ENCODE measurements around the gene S100PBP. TPM values are rescaled to one million over a fixed set of nuclear protein-coding genes. Genes with fewer than 3 reads are reported as not detected.
"Not testable (repeated sequence)": the region's sequence is repeated elsewhere in the genome, so short reads cannot be mapped to it uniquely, and the experiment has no call there.

Gene S100PBP
- polyA plus RNA-seq, 3 donors = 6.6 to 17.4 (median 7.1) TPM

- Histone ChIP-seq H3K36me3 (replicated peaks in 1 of 2; ENCODE audit: control insufficient read depth in 1 of 2, insufficient read depth in 2 of 2, low read length in 2 of 2) (peaks cover 57 to 84% of the 10 kb centered on the region in 2 donors), H3K27me3 (ENCODE audit: control insufficient read depth in 2 of 2, insufficient read depth in 2 of 2, low read length in 2 of 2) (no peaks in the 10 kb centered on the region), H3K4me2 (replicated peaks; ENCODE audit: extremely low read depth, low read length, poor library complexity, severe bottlenecking) (no peak overlapping the region), H3K27ac (ENCODE audit: low read depth in 1 of 2, low read length in 2 of 2) (no peak overlapping the region), H3K9ac (ENCODE audit: insufficient read depth, low read length, poor library complexity, severe bottlenecking) (no peak overlapping the region), H3K79me2 (ENCODE audit: insufficient read depth, low read length) (no peaks in the 10 kb centered on the region), H3K9me3 (replicated peaks in 1 of 2; ENCODE audit: control insufficient read depth in 1 of 2, insufficient read depth in 1 of 2, low read length in 2 of 2) (no peaks in the 10 kb centered on the region), H3K4me3 (replicated peaks in 1 of 3; ENCODE audit: low read depth in 2 of 3, low read length in 3 of 3) (no peak overlapping the region), H2AFZ (ENCODE audit: insufficient read depth, low read depth, low read length, poor library complexity, severe bottlenecking) (no peak overlapping the region), H4K20me1 (ENCODE audit: insufficient read depth, low read length) (no peaks in the 10 kb centered on the region), H3K4me1 (ENCODE audit: control insufficient read depth in 1 of 2, insufficient read depth in 2 of 2, low read length in 2 of 2) (no peaks in the 10 kb centered on the region)
- no peaks in the 10 kb centered on the region for H3K27me3 Mint-ChIP-seq (ENCODE audit: low read depth in 3 of 3)
- H3K4me1 Mint-ChIP-seq = no peaks in the 10 kb centered on the region
- H3K9me3 Mint-ChIP-seq = no peaks in the 10 kb centered on the region
- no peak overlapping the region for H3K4me3 Mint-ChIP-seq
- intact Hi-C loops (cut with micrococcal nuclease) = no loop called here
- H3K27ac Mint-ChIP-seq = peak overlapping the region in 3 of 7 donors; percentile 21 to 28 (median 22)
- no peak for TF ChIP-seq CTCF (IDR thresholded peaks at IDR 0.05)
- WGBS (ENCODE audit: insufficient coverage) = 92% methylated on average over 2 of the region's 8 CpGs
- DNase-seq = no peak
- H3K36me3 Mint-ChIP-seq = peaks cover 46 to 81% of the 10 kb centered on the region in 2 donors
These were observed 18.6 kb upstream of the S100PBP start for GRCh38 chr1:32798679-32799416.

- Histone ChIP-seq H3K9ac (ENCODE audit: insufficient read depth, low read length, poor library complexity, severe bottlenecking) (no peak overlapping the region), H3K27ac (ENCODE audit: low read depth in 1 of 2, low read length in 2 of 2) (no peak overlapping the region), H3K9me3 (replicated peaks in 1 of 2; ENCODE audit: control insufficient read depth in 1 of 2, insufficient read depth in 1 of 2, low read length in 2 of 2) (no peaks in the 10 kb centered on the region), H4K20me1 (ENCODE audit: insufficient read depth, low read length) (no peaks in the 10 kb centered on the region), H2AFZ (ENCODE audit: insufficient read depth, low read depth, low read length, poor library complexity, severe bottlenecking) (no peak overlapping the region), H3K79me2 (ENCODE audit: insufficient read depth, low read length) (no peaks in the 10 kb centered on the region), H3K4me3 (replicated peaks in 1 of 3; ENCODE audit: low read depth in 2 of 3, low read length in 3 of 3) (no peak overlapping the region), H3K36me3 (replicated peaks in 1 of 2; ENCODE audit: control insufficient read depth in 1 of 2, insufficient read depth in 2 of 2, low read length in 2 of 2) (peaks cover 57 to 79% of the 10 kb centered on the region in 2 donors), H3K4me1 (ENCODE audit: control insufficient read depth in 1 of 2, insufficient read depth in 2 of 2, low read length in 2 of 2) (no peaks in the 10 kb centered on the region), H3K27me3 (ENCODE audit: control insufficient read depth in 2 of 2, insufficient read depth in 2 of 2, low read length in 2 of 2) (no peaks in the 10 kb centered on the region), H3K4me2 (replicated peaks; ENCODE audit: extremely low read depth, low read length, poor library complexity, severe bottlenecking) (no peak overlapping the region)
- Mint-ChIP-seq H3K4me1 (no peaks in the 10 kb centered on the region), H3K9me3 (peaks cover 0 to 3% (median 1%) of the 10 kb centered on the region in 7 donors), H3K36me3 (peaks cover 56 to 85% of the 10 kb centered on the region in 2 donors), H3K27ac (no peak overlapping the region), H3K27me3 (ENCODE audit: low read depth in 3 of 3) (peaks cover 0 to 2% (median 0%) of the 10 kb centered on the region in 3 donors), H3K4me3 (no peak overlapping the region)
- no peak for TF ChIP-seq CTCF (IDR thresholded peaks at IDR 0.05)
- 100% methylated on average over 2 of the region's 9 CpGs for WGBS (ENCODE audit: insufficient coverage)
- intact Hi-C loops (cut with micrococcal nuclease) = no loop called here
- DNase-seq = no peak
These were observed 16.2 kb upstream of the S100PBP start for GRCh38 chr1:32801096-32801715.

GRCh38 chr1:32804460-32804859 lies 13.0 kb upstream of the S100PBP start:
- H3K4me1 ChIP-seq (ENCODE audit: control insufficient read depth in 1 of 2, insufficient read depth in 2 of 2, low read length in 2 of 2); H3K27me3 Mint-ChIP-seq (ENCODE audit: low read depth in 3 of 3); H3K27me3 ChIP-seq (ENCODE audit: control insufficient read depth in 2 of 2, insufficient read depth in 2 of 2, low read length in 2 of 2); H3K4me2 ChIP-seq (replicated peaks; ENCODE audit: extremely low read depth, low read length, poor library complexity, severe bottlenecking); H3K9me3 Mint-ChIP-seq; H2AFZ ChIP-seq (ENCODE audit: insufficient read depth, low read depth, low read length, poor library complexity, severe bottlenecking); H3K9ac ChIP-seq (ENCODE audit: insufficient read depth, low read length, poor library complexity, severe bottlenecking); H3K4me3 ChIP-seq (replicated peaks in 1 of 3; ENCODE audit: low read depth in 2 of 3, low read length in 3 of 3); DNase-seq; H4K20me1 ChIP-seq (ENCODE audit: insufficient read depth, low read length); intact Hi-C loops (cut with micrococcal nuclease); H3K27ac ChIP-seq (ENCODE audit: low read depth in 1 of 2, low read length in 2 of 2); H3K4me1 Mint-ChIP-seq; H3K4me3 Mint-ChIP-seq; H3K27ac Mint-ChIP-seq; H3K9me3 ChIP-seq (replicated peaks in 1 of 2; ENCODE audit: control insufficient read depth in 1 of 2, insufficient read depth in 1 of 2, low read length in 2 of 2); H3K79me2 ChIP-seq (ENCODE audit: insufficient read depth, low read length): not testable (repeated sequence)
- H3K36me3 ChIP-seq (replicated peaks in 1 of 2; ENCODE audit: control insufficient read depth in 1 of 2, insufficient read depth in 2 of 2, low read length in 2 of 2) = peaks cover 61 to 87% of the 10 kb centered on the region in 2 donors
- peaks cover 63 to 91% of the 10 kb centered on the region in 2 donors for H3K36me3 Mint-ChIP-seq
- 97% methylated on average over 15 of the region's 30 CpGs for WGBS (ENCODE audit: insufficient coverage)
